HCT116 (cell line): ENCODE measurements around the gene IL1R2.

Experiments
- ATF3 ChIP-seq: IDR thresholded peaks from 2 replicates; pipeline ENCODE4 v1.6.1; 2012
- CTCF ChIP-seq, 3 experiments: fragments of 200-600 bp in 1 of 3; sonication (generic) in 1 of 3; IDR thresholded peaks in 2 of 3; conservative IDR thresholded peaks in 1 of 3; 2 replicates each; pipeline ENCODE4 v1.5.1; 2012 to 2017; ENCODE audit warnings: low read depth in 2 of 3, low read length in 2 of 3, antibody characterized with exemption in 1 of 3, borderline replicate concordance in 1 of 3, control low read depth in 1 of 3, mild to moderate bottlenecking in 1 of 3, mixed read lengths in 1 of 3, mixed run types in 1 of 3, moderate library complexity in 1 of 3; ENCODE audit not compliant: insufficient read depth in 1 of 3
- EZH2 ChIP-seq: fragments of 200-600 bp; sonication (generic); IDR thresholded peaks from 2 replicates; pipeline ENCODE4 v1.6.1; 2017; ENCODE audit warnings: antibody characterized with exemption, mixed run types
- EZH2phosphoT487 ChIP-seq: fragments of 200-600 bp; IDR thresholded peaks from 2 replicates; pipeline ENCODE4 v1.6.1; 2018; ENCODE audit warnings: antibody characterized with exemption, borderline replicate concordance
- FOSL1 ChIP-seq: IDR thresholded peaks from 2 replicates; pipeline ENCODE4 v1.6.1; 2012; ENCODE audit warnings: low read depth
- JUND ChIP-seq: IDR thresholded peaks from 2 replicates; pipeline ENCODE4 v1.6.1; 2012
- MAX ChIP-seq: IDR thresholded peaks from 2 replicates; pipeline ENCODE4 v1.6.1; 2012
- POLR2A ChIP-seq: IDR thresholded peaks from 2 replicates; pipeline ENCODE4 v1.7.0; 2011; ENCODE audit warnings: borderline replicate concordance; ENCODE audit not compliant: insufficient read depth, insufficient read length; ENCODE audit errors: extremely low read depth
- POLR2AphosphoS5 ChIP-seq: IDR thresholded peaks from 2 replicates; pipeline ENCODE4 v1.6.1; 2011; ENCODE audit warnings: mild to moderate bottlenecking, low read depth, low read length, moderate library complexity
- REST ChIP-seq: IDR thresholded peaks from 2 replicates; pipeline ENCODE4 v1.6.1; 2012; ENCODE audit warnings: low read depth
- SIN3A ChIP-seq: IDR thresholded peaks from 2 replicates; pipeline ENCODE4 v1.6.1; 2012; ENCODE audit warnings: low read depth
- SRF ChIP-seq: IDR thresholded peaks from 2 replicates; pipeline ENCODE4 v1.6.1; 2012; ENCODE audit warnings: low read depth
- TCF7L2 ChIP-seq: IDR thresholded peaks from 2 replicates; pipeline ENCODE4 v1.7.0; 2011; ENCODE audit warnings: borderline replicate concordance, inconsistent platforms; ENCODE audit not compliant: insufficient read depth, insufficient read length; ENCODE audit errors: extremely low read depth
- ZNF274 ChIP-seq: fragments of 200-500 bp; sonication (Bioruptor generic); IDR thresholded peaks from 2 replicates; pipeline ENCODE4 v1.6.1; 2014; ENCODE audit warnings: mild to moderate bottlenecking, low read depth, low read length, inconsistent platforms

GRCh38 chr2:101982495-101983029 is 9.2 kb upstream of the IL1R2 start:
- TF ChIP-seq EZH2 (no peak), CTCF (IDR thresholded peaks at IDR 0.05 in 2 of 3, conservative IDR thresholded peaks at IDR 0.05 in 1 of 3; ENCODE audit: borderline replicate concordance in 1 of 3, insufficient read depth in 1 of 3, low read depth in 2 of 3, low read length in 2 of 3) (no peak), ZNF274 (no peak), POLR2A (no peak), MAX (no peak), SIN3A (no peak), EZH2phosphoT487 (no peak), SRF (no peak), ATF3 (no peak), FOSL1 (no peak), REST (no peak), POLR2AphosphoS5 (no peak), TCF7L2 (no peak), JUND (no peak)
